GM21619 (cell line): Measurements from ENCODE around the gene PCGF1.

Experiments used
- ATAC-seq: cut with Tn5 transposase; IDR thresholded peaks from one replicate; pipeline ENCODE4 v1.9.1; 2021; ENCODE audit not compliant: unreplicated experiment

The PCGF1 gene

GRCh38 chr2:74507145-74507925 lies at the start of gene PCGF1:
Gene PCGF1 (minus strand): TSS chr2:74507695. CDS start chr2:74507668, 27 bp downstream.
- peak; percentile 84 for ATAC-seq

GRCh38 chr2:74556831-74557370 lies 49.4 kb upstream of the PCGF1 start:
- no peak for ATAC-seq

GRCh38 chr2:74556159-74556558 lies 48.7 kb upstream of the PCGF1 start:
- ATAC-seq: no peak

- ATAC-seq: no peak
Observed at GRCh38 chr2:74555610-74556103, 48.2 kb upstream of the PCGF1 start.

- peak; percentile 35 for ATAC-seq
Observed at GRCh38 chr2:74554820-74555531, 47.5 kb upstream of the PCGF1 start.

- peak; percentile 47 for ATAC-seq
Observed at GRCh38 chr2:74553892-74554819, 46.7 kb upstream of the PCGF1 start, which contains the start of the genes DOK1 and LOXL3. Gene DOK1 (plus strand): TSS chr2:74554720. CDS start chr2:74554755, 35 bp downstream. Gene LOXL3 (minus strand): TSS chr2:74553942. CDS start chr2:74552634, 1,308 bp downstream.

GRCh38 chr2:74552914-74553811 lies 45.7 kb upstream of the PCGF1 start:
- no peak for ATAC-seq

GRCh38 chr2:74551942-74552913 lies 44.7 kb upstream of the PCGF1 start:
- no peak for ATAC-seq

GRCh38 chr2:74551530-74551929 lies 44.0 kb upstream of the PCGF1 start:
- no peak for ATAC-seq

- no peak for ATAC-seq
Observed at GRCh38 chr2:74550231-74550630, 42.7 kb upstream of the PCGF1 start.

GRCh38 chr2:74548900-74549826 lies 41.7 kb upstream of the PCGF1 start:
- no peak for ATAC-seq

GRCh38 chr2:74548285-74548899 lies 40.9 kb upstream of the PCGF1 start:
- no peak for ATAC-seq

GRCh38 chr2:74546004-74546403 lies 38.5 kb upstream of the PCGF1 start:
- ATAC-seq: no peak

GRCh38 chr2:74544634-74545033 lies 37.1 kb upstream of the PCGF1 start:
- ATAC-seq: no peak

GRCh38 chr2:74542978-74543377 lies 35.5 kb upstream of the PCGF1 start:
- ATAC-seq: no peak

- ATAC-seq: no peak
Observed at GRCh38 chr2:74540291-74540690, 32.8 kb upstream of the PCGF1 start.

GRCh38 chr2:74538881-74539339 lies 31.4 kb upstream of the PCGF1 start:
- no peak for ATAC-seq
